ENCODE measurements around the gene SLC27A5. TPM values are rescaled to one million over a fixed set of nuclear protein-coding genes. Genes with fewer than 3 reads are reported as not detected.

SLC27A5 gene
- total and polyA plus RNA-seq, 2 of the 13 experiments (the other 11 are each of a cell fraction or from before 2014, with no cell fraction given): 30.3 to 40.2 TPM

DNA sequence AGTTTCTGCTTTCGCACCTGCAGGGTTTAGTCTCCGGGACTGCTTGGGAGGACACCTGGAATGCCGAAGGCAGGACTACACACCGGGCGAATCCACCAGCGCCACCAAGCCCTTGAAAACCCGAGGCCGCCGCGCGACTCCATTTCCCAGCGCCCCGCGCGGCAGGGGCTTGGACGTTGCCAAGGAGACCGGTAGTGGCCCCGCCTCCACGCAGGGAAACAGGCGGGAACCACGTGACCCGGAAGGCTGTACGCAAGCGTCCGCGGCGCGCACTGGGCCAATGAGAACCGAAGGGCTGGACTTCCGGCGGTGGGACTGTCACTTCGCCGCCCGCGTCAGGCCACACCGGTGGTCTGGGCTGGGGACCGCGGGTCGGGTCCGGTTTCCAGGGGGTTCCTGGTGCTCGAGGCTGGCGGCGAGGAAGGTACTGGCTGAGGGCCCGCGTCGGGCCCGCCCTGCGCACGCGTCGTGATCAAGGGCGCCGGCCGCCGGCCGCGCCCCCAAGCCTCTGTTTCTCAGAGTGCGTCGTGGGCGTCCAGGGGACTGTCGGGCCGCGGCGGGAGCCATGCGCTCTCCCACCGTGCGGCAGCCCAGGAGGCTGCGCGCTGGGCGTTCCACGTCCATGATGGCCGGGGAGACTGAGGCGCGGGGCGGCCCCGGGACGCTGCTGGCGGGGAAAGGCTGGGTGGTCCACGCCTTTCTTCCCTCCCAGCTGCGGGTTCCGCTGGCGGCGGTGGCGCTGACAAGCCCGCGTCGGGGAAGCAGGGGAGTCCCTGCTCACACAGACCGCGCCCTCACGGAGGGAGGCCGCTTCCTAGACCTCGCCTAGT is 44.8 kb downstream of the SLC27A5 start, which contains the start of gene ZNF324 (continued):
- TF ChIP-seq YEATS2 (CRISPR knock-in tag; IDR thresholded peaks at IDR 0.05; ENCODE audit: borderline replicate concordance) (peak; percentile 51; the same call in 1 of the 2 replicates), TEAD3 (CRISPR knock-in tag; optimal IDR thresholded peaks at IDR 0.05; ENCODE audit: borderline replicate concordance) (peak; percentile 36), MXD4 (CRISPR knock-in tag; IDR thresholded peaks at IDR 0.05) (peak; percentile 54; the same call in 1 of the 2 replicates), POLR2AphosphoS5 (IDR thresholded peaks at IDR 0.05; ENCODE audit: low read depth, low read length) (peak; percentile 45), ZNF572 (CRISPR knock-in tag; IDR thresholded peaks at IDR 0.05) (0 out of 2 replicates have a peak, but pooled peaks have one; percentile 58), FOSL1 (CRISPR knock-in tag; IDR thresholded peaks at IDR 0.05; ENCODE audit: borderline replicate concordance) (no peak), ZNF772 (CRISPR knock-in tag; IDR thresholded peaks at IDR 0.05) (peak; percentile 82; the same call in 1 of the 2 replicates), DR1 (CRISPR knock-in tag; IDR thresholded peaks at IDR 0.05) (peak; percentile 46; the same call in 1 of the 2 replicates)
- TF ChIP-seq, protein P1, sequence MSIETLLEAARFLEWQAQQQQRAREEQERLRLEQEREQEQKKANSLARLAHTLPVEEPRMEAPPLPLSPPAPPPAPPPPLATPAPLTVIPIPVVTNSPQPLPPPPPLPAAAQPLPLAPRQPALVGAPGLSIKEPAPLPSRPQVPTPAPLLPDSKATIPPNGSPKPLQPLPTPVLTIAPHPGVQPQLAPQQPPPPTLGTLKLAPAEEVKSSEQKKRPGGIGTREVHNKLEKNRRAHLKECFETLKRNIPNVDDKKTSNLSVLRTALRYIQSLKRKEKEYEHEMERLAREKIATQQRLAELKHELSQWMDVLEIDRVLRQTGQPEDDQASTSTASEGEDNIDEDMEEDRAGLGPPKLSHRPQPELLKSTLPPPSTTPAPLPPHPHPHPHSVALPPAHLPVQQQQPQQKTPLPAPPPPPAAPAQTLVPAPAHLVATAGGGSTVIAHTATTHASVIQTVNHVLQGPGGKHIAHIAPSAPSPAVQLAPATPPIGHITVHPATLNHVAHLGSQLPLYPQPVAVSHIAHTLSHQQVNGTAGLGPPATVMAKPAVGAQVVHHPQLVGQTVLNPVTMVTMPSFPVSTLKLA (IDR thresholded peaks at IDR 0.05): peak; percentile 89
- TF ChIP-seq, protein P2, sequence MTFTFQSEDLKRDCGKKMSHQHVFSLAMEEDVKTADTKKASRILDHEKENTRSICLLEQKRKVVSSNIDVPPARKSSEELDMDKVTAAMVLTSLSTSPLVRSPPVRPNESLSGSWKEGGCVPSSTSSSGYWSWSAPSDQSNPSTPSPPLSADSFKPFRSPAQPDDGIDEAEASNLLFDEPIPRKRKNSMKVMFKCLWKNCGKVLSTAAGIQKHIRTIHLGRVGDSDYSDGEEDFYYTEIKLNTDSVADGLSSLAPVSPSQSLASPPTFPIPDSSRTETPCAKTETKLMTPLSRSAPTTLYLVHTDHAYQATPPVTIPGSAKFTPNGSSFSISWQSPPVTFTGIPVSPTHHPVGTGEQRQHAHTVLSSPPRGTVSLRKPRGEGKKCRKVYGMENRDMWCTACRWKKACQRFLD (CRISPR knock-in tag; IDR thresholded peaks at IDR 0.05; ENCODE audit: borderline replicate concordance): no peak

Measured in HepG2 (cell line).